ENCODE results near the gene STPG2. TPM values are rescaled to one million over a fixed set of nuclear protein-coding genes. Genes with fewer than 3 reads are reported as not detected.

The STPG2 gene
- total and polyA plus RNA-seq, 3 experiments from 2014 or later = not detected

DNA sequence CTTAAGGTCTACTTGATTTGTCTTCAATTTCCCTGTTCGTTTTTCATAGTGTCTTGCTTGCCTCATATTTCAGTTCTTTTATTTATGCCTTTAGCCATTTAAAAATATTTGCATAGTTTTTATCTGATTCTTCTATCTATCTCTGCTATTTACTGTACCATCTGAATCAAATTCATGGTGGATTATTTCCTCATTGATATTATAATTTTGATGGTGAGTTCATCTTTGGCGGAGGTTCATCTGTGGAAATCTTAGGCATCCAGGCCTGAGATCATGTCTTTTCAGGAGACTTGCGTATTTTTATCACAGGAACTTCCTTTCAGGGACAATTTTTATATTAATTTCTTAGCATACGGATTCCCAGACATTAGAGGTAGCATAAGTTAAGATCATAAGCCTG, 275.2 kb downstream of the STPG2 start:
- ChIA-PET POLR2A (no interaction called here), CTCF (no interaction called here)
- H3K4me1 Mint-ChIP-seq = no peaks in the 10 kb centered on the region
- no peaks in the 10 kb centered on the region for H3K27me3 Mint-ChIP-seq
- Histone ChIP-seq H3K27me3 (ENCODE audit: insufficient read depth, low read length, poor library complexity, severe bottlenecking) (no peaks in the 10 kb centered on the region), H3K4me1 (ENCODE audit: insufficient read depth, low read length) (no peaks in the 10 kb centered on the region), H3K36me3 (ENCODE audit: insufficient read depth, low read length) (no peaks in the 10 kb centered on the region), H3K9me3 (ENCODE audit: low read length) (no peaks in the 10 kb centered on the region), H3K4me3 (ENCODE audit: low read length) (no peak overlapping the region), H3K27ac (ENCODE audit: low read depth, low read length) (no peak overlapping the region)
- no peak for DNase-seq
- H3K4me3 Mint-ChIP-seq = no peak overlapping the region
- H3K27ac Mint-ChIP-seq = no peak overlapping the region
- peaks cover 0 to 18% (median 6%) of the 10 kb centered on the region in 5 donors for H3K9me3 Mint-ChIP-seq
- H3K36me3 Mint-ChIP-seq = no peaks in the 10 kb centered on the region

DNA sequence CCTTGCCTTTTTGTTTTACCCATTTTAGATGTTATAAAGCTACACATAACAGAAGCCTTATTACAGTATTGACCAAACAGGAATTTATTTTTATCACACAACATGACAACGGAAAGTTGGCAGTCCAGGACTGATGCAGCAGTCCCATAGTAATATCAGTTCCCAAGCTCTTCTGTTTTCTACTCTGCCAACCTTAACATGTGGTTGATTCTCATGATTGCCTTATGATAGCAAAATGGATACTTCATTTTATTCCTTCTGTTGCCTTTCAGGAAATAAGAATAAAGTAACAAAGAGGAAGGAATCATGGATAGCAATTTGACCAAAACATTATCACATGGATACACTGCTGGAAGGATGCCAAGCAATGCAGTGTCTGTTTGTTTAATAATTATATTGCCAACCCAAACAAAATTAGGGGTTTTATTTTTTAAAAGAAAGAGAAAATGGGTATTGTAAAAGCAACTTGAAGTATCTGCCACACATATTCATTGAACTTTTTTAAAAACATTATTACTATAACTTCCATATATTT, 275.7 kb downstream of the STPG2 start:
- Mint-ChIP-seq H3K36me3 (no peaks in the 10 kb centered on the region), H3K9me3 (peaks cover 1 to 23% (median 9%) of the 10 kb centered on the region in 5 donors), H3K27ac (no peak overlapping the region), H3K27me3 (peaks cover 0 to 1% of the 10 kb centered on the region in 2 donors), H3K4me3 (no peak overlapping the region), H3K4me1 (no peaks in the 10 kb centered on the region)
- H3K27me3 ChIP-seq (ENCODE audit: insufficient read depth, low read length, poor library complexity, severe bottlenecking) = no peaks in the 10 kb centered on the region
- DNase-seq = no peak
- H3K9me3 ChIP-seq (ENCODE audit: low read length) = no peaks in the 10 kb centered on the region
- H3K36me3 ChIP-seq (ENCODE audit: insufficient read depth, low read length) = no peaks in the 10 kb centered on the region
- no peak overlapping the region for H3K27ac ChIP-seq (ENCODE audit: low read depth, low read length)
- H3K4me1 ChIP-seq (ENCODE audit: insufficient read depth, low read length) = no peaks in the 10 kb centered on the region
- no peak overlapping the region for H3K4me3 ChIP-seq (ENCODE audit: low read length)
- ChIA-PET CTCF (no interaction called here), POLR2A (no interaction called here)

DNA sequence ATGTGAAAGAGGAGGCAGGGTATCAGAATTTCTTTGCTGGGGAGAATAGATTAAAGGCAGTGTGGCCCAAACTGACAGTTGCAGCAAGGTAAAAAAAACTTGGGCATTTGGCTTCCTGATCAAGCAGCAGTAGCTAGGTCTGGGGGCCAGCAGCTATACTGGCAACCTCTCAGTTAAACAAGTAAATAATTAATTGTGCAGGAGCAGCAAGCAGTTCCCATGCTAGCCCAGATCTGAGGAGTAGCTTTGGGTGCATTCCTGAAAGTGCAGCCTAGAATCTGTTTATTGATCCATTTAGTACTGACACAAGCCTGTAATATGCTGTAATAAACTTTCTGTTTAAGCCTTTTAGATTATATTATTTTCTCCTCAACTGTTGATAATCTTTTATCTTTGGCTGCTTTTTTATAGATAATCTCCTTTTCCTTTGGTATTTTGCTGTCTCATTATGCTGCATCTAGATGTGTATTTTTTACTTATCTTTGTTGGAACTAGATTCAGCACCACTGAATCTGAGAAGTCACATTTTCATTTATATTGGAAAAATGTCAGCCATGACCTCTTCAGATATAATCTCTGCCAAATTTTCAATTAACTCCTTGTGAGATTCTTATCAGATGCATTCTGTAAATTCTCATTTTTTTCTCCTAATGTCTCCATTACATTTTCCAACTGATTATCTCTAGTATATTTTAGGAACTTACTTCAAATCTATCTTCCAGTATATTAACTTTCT, 276.3 kb downstream of the STPG2 start:
- DNase-seq = no peak
- ChIA-PET CTCF (no interaction called here), POLR2A (no interaction called here)
- H3K36me3 Mint-ChIP-seq = no peaks in the 10 kb centered on the region
- H3K4me3 ChIP-seq (ENCODE audit: low read length) = no peak overlapping the region
- H3K9me3 ChIP-seq (ENCODE audit: low read length) = no peaks in the 10 kb centered on the region
- H3K36me3 ChIP-seq (ENCODE audit: insufficient read depth, low read length) = no peaks in the 10 kb centered on the region
- no peaks in the 10 kb centered on the region for H3K4me1 ChIP-seq (ENCODE audit: insufficient read depth, low read length)
- H3K27me3 ChIP-seq (ENCODE audit: insufficient read depth, low read length, poor library complexity, severe bottlenecking) = no peaks in the 10 kb centered on the region
- H3K27ac ChIP-seq (ENCODE audit: low read depth, low read length) = no peak overlapping the region
- no peak overlapping the region for H3K4me3 Mint-ChIP-seq
- no peaks in the 10 kb centered on the region for H3K4me1 Mint-ChIP-seq
- no peak overlapping the region for H3K27ac Mint-ChIP-seq
- peaks cover 0 to 1% of the 10 kb centered on the region in 2 donors for H3K27me3 Mint-ChIP-seq
- H3K9me3 Mint-ChIP-seq = peaks cover 6 to 22% (median 13%) of the 10 kb centered on the region in 5 donors

DNA sequence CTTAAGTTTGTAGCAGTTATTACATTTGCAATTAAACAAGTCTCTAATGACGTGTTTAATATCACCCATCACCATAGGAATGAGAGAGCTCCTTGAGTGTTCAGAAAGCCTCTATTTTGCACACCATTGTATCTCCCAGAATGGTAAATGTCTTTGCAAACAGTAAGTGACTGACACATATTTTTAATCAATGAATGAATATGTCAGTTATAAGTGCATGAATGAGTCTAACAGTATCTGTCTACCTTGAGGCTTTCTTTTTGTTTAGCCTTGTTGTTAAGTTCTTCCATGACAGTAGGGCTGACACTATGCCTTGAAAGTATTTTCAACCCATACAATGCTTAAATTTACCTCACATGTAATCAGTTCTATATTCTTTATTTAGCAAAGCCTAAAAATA, 292.2 kb downstream of the STPG2 start:
- Mint-ChIP-seq H3K9me3 (peaks cover 0 to 11% (median 6%) of the 10 kb centered on the region in 5 donors), H3K27ac (no peak overlapping the region), H3K4me1 (no peaks in the 10 kb centered on the region), H3K36me3 (no peaks in the 10 kb centered on the region), H3K27me3 (no peaks in the 10 kb centered on the region), H3K4me3 (no peak overlapping the region)
- ChIA-PET POLR2A (no interaction called here), CTCF (no interaction called here)
- no peaks in the 10 kb centered on the region for H3K4me1 ChIP-seq (ENCODE audit: insufficient read depth, low read length)
- no peaks in the 10 kb centered on the region for H3K27me3 ChIP-seq (ENCODE audit: insufficient read depth, low read length, poor library complexity, severe bottlenecking)
- no peak overlapping the region for H3K27ac ChIP-seq (ENCODE audit: low read depth, low read length)
- H3K36me3 ChIP-seq (ENCODE audit: insufficient read depth, low read length) = no peaks in the 10 kb centered on the region
- no peak for DNase-seq
- H3K9me3 ChIP-seq (ENCODE audit: low read length) = no peaks in the 10 kb centered on the region
- no peak overlapping the region for H3K4me3 ChIP-seq (ENCODE audit: low read length)

DNA sequence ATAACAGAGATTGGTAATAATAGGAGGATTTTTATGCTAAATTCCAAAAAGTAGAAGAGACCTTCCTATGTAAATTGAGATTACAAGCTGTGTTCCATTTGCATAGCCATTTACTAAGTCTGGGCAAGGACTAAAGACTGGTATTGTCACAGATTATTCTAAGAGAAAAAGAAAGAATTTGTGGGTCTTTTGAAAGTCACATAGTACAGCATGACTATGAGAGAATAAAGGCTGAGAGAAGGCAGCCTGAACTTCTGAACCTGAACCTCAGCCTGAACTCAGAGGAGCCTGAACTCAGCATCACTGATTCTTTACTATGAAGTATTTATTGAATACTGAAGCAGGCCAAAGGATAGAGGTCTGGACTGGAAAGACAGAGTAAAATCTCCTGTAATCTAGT, 297.5 kb downstream of the STPG2 start:
- no peaks in the 10 kb centered on the region for H3K27me3 ChIP-seq (ENCODE audit: insufficient read depth, low read length, poor library complexity, severe bottlenecking)
- H3K27me3 Mint-ChIP-seq = no peaks in the 10 kb centered on the region
- no peak overlapping the region for H3K4me3 Mint-ChIP-seq
- H3K4me1 Mint-ChIP-seq = no peaks in the 10 kb centered on the region
- no peaks in the 10 kb centered on the region for H3K36me3 ChIP-seq (ENCODE audit: insufficient read depth, low read length)
- H3K4me3 ChIP-seq (ENCODE audit: low read length) = no peak overlapping the region
- H3K36me3 Mint-ChIP-seq = no peaks in the 10 kb centered on the region
- peaks cover 0 to 9% (median 2%) of the 10 kb centered on the region in 5 donors for H3K9me3 Mint-ChIP-seq
- no peak overlapping the region for H3K27ac ChIP-seq (ENCODE audit: low read depth, low read length)
- no peak for DNase-seq
- ChIA-PET POLR2A (no interaction called here), CTCF (no interaction called here)
- no peak overlapping the region for H3K27ac Mint-ChIP-seq
- H3K4me1 ChIP-seq (ENCODE audit: insufficient read depth, low read length) = no peaks in the 10 kb centered on the region
- no peaks in the 10 kb centered on the region for H3K9me3 ChIP-seq (ENCODE audit: low read length)

GRCh38 chr4:97841512-97841911, 301.8 kb downstream of the STPG2 start:
- ChIA-PET CTCF (no interaction called here), POLR2A (no interaction called here)
- Mint-ChIP-seq H3K27ac (no peak overlapping the region), H3K36me3 (no peaks in the 10 kb centered on the region), H3K27me3 (no peaks in the 10 kb centered on the region), H3K4me3 (no peak overlapping the region), H3K9me3 (peaks cover 0 to 9% (median 2%) of the 10 kb centered on the region in 5 donors), H3K4me1 (no peaks in the 10 kb centered on the region)
- Histone ChIP-seq H3K4me1 (ENCODE audit: insufficient read depth, low read length) (no peaks in the 10 kb centered on the region), H3K4me3 (ENCODE audit: low read length) (no peak overlapping the region), H3K36me3 (ENCODE audit: insufficient read depth, low read length) (no peaks in the 10 kb centered on the region), H3K9me3 (ENCODE audit: low read length) (no peaks in the 10 kb centered on the region), H3K27ac (ENCODE audit: low read depth, low read length) (no peak overlapping the region), H3K27me3 (ENCODE audit: insufficient read depth, low read length, poor library complexity, severe bottlenecking) (no peaks in the 10 kb centered on the region)
- no peak for DNase-seq

GRCh38 chr4:97836662-97837061, 306.6 kb downstream of the STPG2 start:
- Mint-ChIP-seq H3K4me3 (no peak overlapping the region), H3K9me3 (peaks cover 0 to 8% (median 4%) of the 10 kb centered on the region in 5 donors), H3K27me3 (no peaks in the 10 kb centered on the region), H3K27ac (no peak overlapping the region), H3K36me3 (no peaks in the 10 kb centered on the region), H3K4me1 (no peaks in the 10 kb centered on the region)
- Histone ChIP-seq H3K4me1 (ENCODE audit: insufficient read depth, low read length) (no peaks in the 10 kb centered on the region), H3K9me3 (ENCODE audit: low read length) (no peaks in the 10 kb centered on the region), H3K36me3 (ENCODE audit: insufficient read depth, low read length) (no peaks in the 10 kb centered on the region), H3K27me3 (ENCODE audit: insufficient read depth, low read length, poor library complexity, severe bottlenecking) (no peaks in the 10 kb centered on the region), H3K4me3 (ENCODE audit: low read length) (no peak overlapping the region), H3K27ac (ENCODE audit: low read depth, low read length) (no peak overlapping the region)
- no peak for DNase-seq
- CTCF ChIA-PET = no interaction called here
- POLR2A ChIA-PET = no interaction called here

DNA sequence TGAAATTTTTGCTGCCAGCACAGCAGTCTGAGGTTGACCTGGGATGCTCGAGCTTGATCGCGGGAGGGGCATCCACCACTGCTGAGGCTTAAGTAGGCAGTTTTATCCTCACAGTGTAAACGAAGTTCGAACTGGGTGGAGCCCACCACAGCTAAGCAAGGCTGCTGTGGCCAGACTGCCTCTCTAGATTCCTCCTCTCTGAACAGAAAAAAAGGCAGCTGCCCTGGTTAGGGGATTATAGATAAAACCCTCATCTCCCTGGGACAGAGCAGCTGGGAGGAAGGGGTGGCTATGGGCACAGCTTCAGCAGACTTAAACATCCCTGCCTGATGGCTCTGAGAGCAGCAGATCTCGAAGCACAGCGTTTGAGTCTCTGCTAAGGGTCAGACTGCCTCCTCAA, 314.6 kb downstream of the STPG2 start:
- Histone ChIP-seq H3K27ac (ENCODE audit: low read depth, low read length) (no peak overlapping the region), H3K4me1 (ENCODE audit: insufficient read depth, low read length) (no peaks in the 10 kb centered on the region), H3K9me3 (ENCODE audit: low read length) (no peaks in the 10 kb centered on the region), H3K27me3 (ENCODE audit: insufficient read depth, low read length, poor library complexity, severe bottlenecking) (no peaks in the 10 kb centered on the region), H3K36me3 (ENCODE audit: insufficient read depth, low read length) (no peaks in the 10 kb centered on the region), H3K4me3 (ENCODE audit: low read length) (no peak overlapping the region)
- H3K27me3 Mint-ChIP-seq = peaks cover 0 to 2% of the 10 kb centered on the region in 2 donors
- H3K4me1 Mint-ChIP-seq = no peaks in the 10 kb centered on the region
- no peaks in the 10 kb centered on the region for H3K36me3 Mint-ChIP-seq
- CTCF ChIA-PET = no interaction called here
- H3K4me3 Mint-ChIP-seq = no peak overlapping the region
- no peak overlapping the region for H3K27ac Mint-ChIP-seq
- POLR2A ChIA-PET = no interaction called here
- peaks cover 0 to 17% (median 11%) of the 10 kb centered on the region in 5 donors for H3K9me3 Mint-ChIP-seq
- no peak for DNase-seq

Measured in CD8-positive, alpha-beta memory T cell (primary cell).